Activated T-helper 17 cell treated with anti-CD3 and anti-CD28 coated beads, Interleukin-2, amount 50 U/mL, for 72 hours (primary cell): ENCODE data around the gene ACO1. TPM values are rescaled to one million over a fixed set of nuclear protein-coding genes. Genes with fewer than 3 reads are reported as not detected.
A peak's percentile ranks its signal among the peaks of the same experiment; 100 is the strongest.
"Not testable (repeated sequence)": the region's sequence is repeated elsewhere in the genome, so short reads cannot be mapped to it uniquely, and the experiment has no call there.

Source experiments
- ATAC-seq: fragments of 150-1000 bp; cut with Tn5 transposase; replicated peaks from 2 replicates; pipeline ENCODE4 v1.10.0; 2021; ENCODE audit warnings: mild to moderate bottlenecking, moderate library complexity
- H3K27ac Mint-ChIP-seq: one replicate; pipeline ENCODE4 v1.8.0; 2022; ENCODE audit warnings: mixed read lengths
- H3K27me3 Mint-ChIP-seq: one replicate; pipeline ENCODE4 v1.8.0; 2022; ENCODE audit warnings: mixed read lengths
- H3K36me3 Mint-ChIP-seq: one replicate; pipeline ENCODE4 v1.8.0; 2022; ENCODE audit warnings: low read depth, mild to moderate bottlenecking, mixed read lengths
- H3K4me1 Mint-ChIP-seq: one replicate; pipeline ENCODE4 v1.8.0; 2022; ENCODE audit warnings: mixed read lengths
- H3K4me3 Mint-ChIP-seq: one replicate; pipeline ENCODE4 v1.8.0; 2022; ENCODE audit warnings: mild to moderate bottlenecking, mixed read lengths
- H3K9me3 Mint-ChIP-seq: one replicate; pipeline ENCODE4 v1.8.0; 2022; ENCODE audit warnings: mixed read lengths
- total RNA-seq, 2 donors: library from RNA; stranded (reverse); gene quantifications; one replicate each; pipeline ENCODE4 v1.2.3, GENCODE V29; 2022

Gene ACO1
- total RNA-seq, result 10 to 100 TPM in 1 of 2 donors, 1 to 10 TPM in 1; 9.4 to 11.8 TPM

DNA sequence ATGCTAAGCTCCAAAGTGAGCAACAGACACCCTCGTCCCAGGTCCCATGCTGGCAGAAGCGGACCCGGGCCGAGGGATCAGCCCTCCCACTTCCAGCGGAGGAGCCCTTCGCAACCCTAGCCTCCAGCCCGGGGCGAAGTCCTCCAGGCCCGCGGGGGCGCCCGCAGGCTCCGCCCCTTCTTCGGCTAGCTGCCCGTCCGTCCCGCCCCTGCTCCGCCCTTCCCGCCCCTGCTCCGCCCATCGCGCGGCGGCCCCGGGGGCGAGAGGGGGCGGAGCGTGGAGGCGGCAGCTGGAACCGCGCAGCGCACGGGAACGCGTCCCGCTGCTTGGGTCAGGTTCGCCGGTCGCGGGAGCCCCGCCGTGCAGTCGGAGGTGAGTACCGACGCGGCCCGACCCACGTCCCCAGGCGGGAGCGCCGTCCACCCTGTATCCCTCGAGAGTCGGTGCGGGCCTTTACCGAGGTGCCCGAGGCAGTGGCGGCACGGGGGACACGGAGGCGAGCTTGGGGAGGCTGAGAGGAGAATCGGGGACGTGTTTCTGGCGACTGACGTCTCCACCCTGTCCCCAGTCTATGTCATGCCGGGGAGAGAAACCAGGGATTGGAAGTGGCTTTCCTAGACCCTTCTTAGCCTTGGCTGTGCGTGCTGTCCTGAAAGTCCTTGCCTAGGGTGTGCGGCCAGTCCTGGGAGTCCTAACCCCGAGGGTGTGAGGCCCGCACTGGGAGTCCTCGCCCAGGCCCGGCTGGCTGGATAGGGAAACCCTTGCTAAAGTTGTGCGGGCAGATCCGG is at the start of gene ACO1:
Gene ACO1 (plus strand): TSS at position 280 of the 788 bp plus-strand sequence. CDS start 20,864 bp downstream, outside the sequence.
- Mint-ChIP-seq H3K27me3 (peaks cover 9% of the 10 kb centered on the region), H3K36me3 (no peaks in the 10 kb centered on the region), H3K9me3 (no peaks in the 10 kb centered on the region), H3K27ac (peak within 1 kb of the TSS; percentile 57), H3K4me3 (peak within 1 kb of the TSS; percentile 81), H3K4me1 (peaks cover 4% of the 10 kb centered on the region)
- ATAC-seq, result peak; percentile 94

DNA sequence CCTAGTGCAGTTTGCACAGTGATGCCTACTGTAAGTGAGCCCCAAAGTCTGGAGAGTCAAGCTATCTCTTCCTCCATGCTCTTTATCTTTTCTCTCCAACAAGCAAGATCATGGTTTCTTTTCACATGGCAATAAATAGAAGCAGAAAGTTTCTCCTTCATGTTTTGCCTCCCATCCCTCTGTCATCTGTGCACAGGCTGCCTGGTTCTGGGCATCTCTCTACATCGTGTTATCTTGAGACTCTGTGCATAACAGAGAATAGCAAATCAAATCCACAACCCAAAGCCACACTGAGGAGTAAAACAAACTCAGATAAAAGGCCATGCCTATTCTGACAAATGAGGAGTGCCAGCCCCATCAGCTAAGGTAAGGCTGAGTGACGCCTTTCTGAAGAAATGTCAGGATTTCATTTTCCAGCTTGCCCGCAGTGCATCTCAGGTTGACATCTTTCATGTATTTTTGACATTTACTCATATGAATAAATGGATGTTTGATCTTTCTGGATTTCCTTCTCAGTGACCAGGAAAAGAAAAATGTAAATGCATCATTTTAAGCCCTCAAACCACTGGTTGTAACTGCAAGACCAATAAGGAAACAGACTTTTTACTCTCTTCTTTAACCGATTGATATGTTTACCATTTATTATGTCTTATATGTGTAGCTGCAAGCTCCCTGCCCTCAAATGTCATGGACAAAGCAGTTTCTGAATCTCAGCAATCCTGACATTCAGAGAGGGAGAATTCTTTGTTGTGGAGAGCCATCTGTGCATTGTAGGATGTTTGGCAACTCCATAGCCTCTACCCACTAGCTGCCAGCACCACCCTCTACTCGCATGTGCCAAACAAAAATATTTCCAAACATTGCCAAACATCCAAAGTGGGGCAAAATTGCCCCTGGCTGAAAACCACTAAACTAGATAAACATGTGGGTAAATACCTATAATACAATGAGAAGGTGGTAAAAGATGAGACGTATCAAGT is 49.2 kb upstream of the ACO1 start:
- Mint-ChIP-seq H3K9me3 (no peaks in the 10 kb centered on the region), H3K4me1 (no peaks in the 10 kb centered on the region), H3K27me3 (peaks cover 4% of the 10 kb centered on the region), H3K36me3 (no peaks in the 10 kb centered on the region), H3K27ac (no peak overlapping the region), H3K4me3 (no peak overlapping the region)
- no peak for ATAC-seq

- no peak overlapping the region for H3K4me3 Mint-ChIP-seq
- no peak for ATAC-seq
- H3K4me1 Mint-ChIP-seq, result peaks cover 5% of the 10 kb centered on the region
- H3K9me3 Mint-ChIP-seq, result no peaks in the 10 kb centered on the region
- no peaks in the 10 kb centered on the region for H3K36me3 Mint-ChIP-seq
- no peak overlapping the region for H3K27ac Mint-ChIP-seq
- peaks cover 4% of the 10 kb centered on the region for H3K27me3 Mint-ChIP-seq
Observed at GRCh38 chr9:32339424-32339823, 45.0 kb upstream of the ACO1 start.

DNA sequence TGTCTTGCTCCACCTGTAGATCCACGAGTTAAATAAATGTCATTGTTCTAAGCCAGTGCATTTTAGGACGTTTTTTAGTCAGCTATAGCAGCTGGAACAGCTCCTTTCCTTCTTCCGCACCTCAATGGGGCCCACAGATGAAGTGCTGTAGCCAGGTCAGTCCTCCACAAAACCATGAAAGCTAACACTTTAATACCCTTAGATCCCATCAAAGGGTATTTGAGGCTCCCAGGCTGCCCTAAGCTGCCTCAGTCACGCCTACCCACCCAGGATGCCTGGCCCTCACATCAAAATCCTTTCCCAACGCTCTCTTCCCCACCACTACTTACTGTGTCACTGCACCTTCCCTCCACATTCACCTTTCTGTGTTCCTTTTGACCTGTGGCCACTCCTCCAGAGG is 44.1 kb upstream of the ACO1 start:
- H3K9me3 Mint-ChIP-seq, result no peaks in the 10 kb centered on the region
- ATAC-seq, result no peak
- peaks cover 10% of the 10 kb centered on the region for H3K4me1 Mint-ChIP-seq
- H3K4me3 Mint-ChIP-seq, result no peak overlapping the region
- no peak overlapping the region for H3K27ac Mint-ChIP-seq
- no peaks in the 10 kb centered on the region for H3K36me3 Mint-ChIP-seq
- H3K27me3 Mint-ChIP-seq, result no peaks in the 10 kb centered on the region

- H3K9me3 Mint-ChIP-seq, result no peaks in the 10 kb centered on the region
Observed at GRCh38 chr9:32344551-32345182, 39.8 kb upstream of the ACO1 start.

GRCh38 chr9:32345243-32345642 is 39.2 kb upstream of the ACO1 start:
- Mint-ChIP-seq H3K27me3 (no peaks in the 10 kb centered on the region), H3K4me1 (peaks cover 11% of the 10 kb centered on the region), H3K36me3 (no peaks in the 10 kb centered on the region), H3K4me3 (peak overlapping the region; percentile 27), H3K27ac (peak overlapping the region; percentile 20), H3K9me3 (no peaks in the 10 kb centered on the region)
- no peak for ATAC-seq

More at GRCh38 chr9:32344551-32345182, 39.8 kb upstream of the ACO1 start:
- Mint-ChIP-seq H3K36me3 (no peaks in the 10 kb centered on the region), H3K27me3 (no peaks in the 10 kb centered on the region), H3K4me1 (peaks cover 11% of the 10 kb centered on the region), H3K4me3 (peak overlapping the region; percentile 27), H3K27ac (peak overlapping the region; percentile 20)
- ATAC-seq, result peak; percentile 68

DNA sequence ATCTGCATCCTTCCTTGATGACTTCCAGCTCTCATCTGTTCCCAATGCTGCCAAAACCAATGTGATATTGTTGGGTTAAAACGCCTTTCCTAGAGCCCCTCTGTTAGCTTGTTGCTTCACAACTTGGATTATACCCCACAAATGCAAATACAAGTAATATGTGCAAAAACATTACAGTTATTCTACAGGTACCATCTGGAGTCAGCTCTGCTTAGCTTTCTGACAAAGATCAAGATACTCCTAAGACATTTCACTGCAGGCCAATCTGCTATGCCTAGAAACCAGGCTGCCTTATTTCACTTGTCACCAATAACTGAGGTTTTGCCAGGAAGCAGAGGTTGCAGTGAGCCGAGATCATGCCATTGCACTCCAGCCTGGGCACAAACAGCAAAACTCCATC is 36.9 kb upstream of the ACO1 start:
- peaks cover 11% of the 10 kb centered on the region for H3K4me1 Mint-ChIP-seq
- no peaks in the 10 kb centered on the region for H3K27me3 Mint-ChIP-seq
- ATAC-seq, result no peak
- no peaks in the 10 kb centered on the region for H3K9me3 Mint-ChIP-seq
- H3K27ac Mint-ChIP-seq, result no peak overlapping the region
- H3K4me3 Mint-ChIP-seq, result no peak overlapping the region
- no peaks in the 10 kb centered on the region for H3K36me3 Mint-ChIP-seq

DNA sequence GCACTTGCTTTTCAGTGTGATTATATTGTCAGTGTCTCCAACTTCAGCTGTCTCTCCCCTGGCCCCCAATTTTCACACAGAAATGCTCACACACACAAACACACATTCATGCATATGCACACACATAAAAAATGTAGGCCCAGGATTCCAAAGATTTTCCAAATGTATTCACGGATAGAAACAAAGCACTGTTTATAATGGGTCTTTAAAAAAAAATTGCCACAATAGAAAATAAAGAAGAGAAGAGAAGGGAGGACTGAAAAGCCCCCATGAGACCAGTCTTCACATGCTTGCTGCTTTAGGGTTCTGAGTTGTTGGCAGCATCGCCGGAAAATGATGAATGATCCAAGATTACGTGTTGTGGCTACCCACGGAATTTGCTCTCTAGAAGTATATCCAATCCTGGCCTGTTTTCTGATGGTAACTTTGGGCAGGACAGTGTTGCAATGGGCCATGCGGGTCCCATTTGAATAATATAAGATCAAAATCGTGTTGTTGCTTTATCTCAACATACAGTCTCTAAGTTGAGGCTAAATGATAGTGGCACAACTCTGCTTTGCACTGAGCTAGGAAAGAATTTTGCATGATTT is 36.2 kb upstream of the ACO1 start:
- Mint-ChIP-seq H3K4me3 (no peak overlapping the region), H3K27ac (no peak overlapping the region), H3K4me1 (peaks cover 11% of the 10 kb centered on the region), H3K9me3 (no peaks in the 10 kb centered on the region), H3K27me3 (no peaks in the 10 kb centered on the region), H3K36me3 (no peaks in the 10 kb centered on the region)
- no peak for ATAC-seq

- Mint-ChIP-seq H3K27ac (no peak overlapping the region), H3K9me3 (no peaks in the 10 kb centered on the region), H3K36me3 (no peaks in the 10 kb centered on the region), H3K4me3 (no peak overlapping the region), H3K4me1 (peaks cover 8% of the 10 kb centered on the region), H3K27me3 (no peaks in the 10 kb centered on the region)
- ATAC-seq, result no peak
Observed at GRCh38 chr9:32349013-32349412, 35.4 kb upstream of the ACO1 start.

- Mint-ChIP-seq H3K27ac (no peak overlapping the region), H3K9me3 (no peaks in the 10 kb centered on the region)
- no peak for ATAC-seq
Observed at GRCh38 chr9:32350682-32351081, 33.8 kb upstream of the ACO1 start.

GRCh38 chr9:32351845-32352244 is 32.6 kb upstream of the ACO1 start:
- ATAC-seq, result no peak
- Mint-ChIP-seq H3K27ac (no peak overlapping the region), H3K36me3 (no peaks in the 10 kb centered on the region), H3K27me3 (no peaks in the 10 kb centered on the region), H3K9me3 (no peaks in the 10 kb centered on the region), H3K4me3 (no peak overlapping the region), H3K4me1 (no peaks in the 10 kb centered on the region)

More at GRCh38 chr9:32350682-32351081, 33.8 kb upstream of the ACO1 start:
- Mint-ChIP-seq H3K4me3 (no peak overlapping the region), H3K27me3 (no peaks in the 10 kb centered on the region), H3K36me3 (no peaks in the 10 kb centered on the region), H3K4me1 (no peaks in the 10 kb centered on the region)

DNA sequence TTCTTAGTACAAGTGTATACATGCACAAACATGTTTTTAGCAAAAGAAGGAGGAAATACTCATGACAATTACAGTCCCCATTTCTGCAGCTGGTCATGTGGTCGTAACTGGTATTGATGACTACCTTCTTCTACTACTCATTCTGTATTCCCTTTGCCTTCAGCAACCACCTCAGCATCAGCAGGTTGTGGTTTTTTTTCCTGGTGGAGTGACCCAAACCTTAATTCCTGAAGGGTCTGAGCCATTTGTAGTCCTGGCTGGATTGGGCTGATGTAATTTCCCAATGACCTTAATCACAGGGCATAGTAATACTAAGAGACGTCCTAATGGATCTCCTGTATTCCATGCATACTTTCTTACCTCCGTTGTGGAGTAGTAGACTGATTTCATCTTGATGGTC is 31.0 kb upstream of the ACO1 start:
- H3K4me1 Mint-ChIP-seq, H3K36me3 Mint-ChIP-seq, H3K27ac Mint-ChIP-seq, H3K4me3 Mint-ChIP-seq, H3K27me3 Mint-ChIP-seq, ATAC-seq, H3K9me3 Mint-ChIP-seq: not testable (repeated sequence)

DNA sequence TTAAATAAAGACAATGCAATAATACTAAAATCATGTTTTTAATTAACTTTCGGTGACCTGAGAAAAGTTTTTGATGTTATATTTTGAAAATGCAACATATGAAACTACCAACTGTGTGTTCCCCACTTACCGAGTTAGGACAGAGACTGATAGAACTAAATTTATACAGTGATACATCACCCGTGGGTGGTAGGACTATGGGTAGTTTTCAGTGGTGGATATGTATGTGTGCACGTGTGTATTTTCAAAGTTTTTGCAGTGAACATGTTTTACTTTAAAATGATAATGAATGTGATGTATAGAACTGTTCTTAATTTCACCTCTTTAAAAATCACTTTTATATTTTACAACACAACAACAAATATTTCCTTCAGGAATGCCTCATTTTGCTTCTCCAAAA is 25.0 kb upstream of the ACO1 start:
- no peaks in the 10 kb centered on the region for H3K4me1 Mint-ChIP-seq
- ATAC-seq, result peak; percentile 66
- no peaks in the 10 kb centered on the region for H3K9me3 Mint-ChIP-seq
- H3K27ac Mint-ChIP-seq, result no peak overlapping the region
- H3K36me3 Mint-ChIP-seq, result no peaks in the 10 kb centered on the region
- peaks cover 5% of the 10 kb centered on the region for H3K27me3 Mint-ChIP-seq
- H3K4me3 Mint-ChIP-seq, result no peak overlapping the region
